Measurements from ENCODE around the gene ESYT2.

Gene ESYT2

DNA sequence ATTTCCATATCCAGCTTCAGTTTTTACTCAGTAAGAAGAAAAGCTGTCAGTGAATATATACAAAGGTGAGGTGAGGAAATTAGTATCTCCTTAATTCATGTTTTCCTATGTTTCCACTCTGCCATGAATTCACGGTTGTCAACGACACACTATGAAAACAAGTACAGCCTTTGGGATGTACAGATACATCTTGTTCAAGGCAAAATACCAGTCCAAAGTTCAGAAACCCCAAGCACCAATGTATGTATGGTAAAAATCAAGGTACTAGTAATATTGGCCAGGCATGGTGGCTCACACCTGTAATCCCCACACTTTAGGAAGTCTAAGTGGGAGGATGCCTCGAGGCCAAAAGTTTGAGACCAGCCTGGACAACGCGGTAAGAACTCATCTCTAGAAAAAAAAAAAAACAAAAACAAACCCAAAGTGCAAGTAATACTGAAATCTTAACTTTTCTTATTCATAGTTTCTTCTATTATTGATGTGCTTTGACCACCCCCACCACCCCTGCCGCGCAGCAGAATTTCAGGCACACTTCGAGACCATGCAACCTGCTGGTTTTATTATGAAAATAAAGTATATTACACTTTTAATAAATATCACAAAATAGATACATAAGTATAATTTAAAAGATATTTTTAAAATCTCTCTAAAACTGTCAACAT lies 3.5 kb downstream of the ESYT2 start:
- DNase-seq, result no peak

DNA sequence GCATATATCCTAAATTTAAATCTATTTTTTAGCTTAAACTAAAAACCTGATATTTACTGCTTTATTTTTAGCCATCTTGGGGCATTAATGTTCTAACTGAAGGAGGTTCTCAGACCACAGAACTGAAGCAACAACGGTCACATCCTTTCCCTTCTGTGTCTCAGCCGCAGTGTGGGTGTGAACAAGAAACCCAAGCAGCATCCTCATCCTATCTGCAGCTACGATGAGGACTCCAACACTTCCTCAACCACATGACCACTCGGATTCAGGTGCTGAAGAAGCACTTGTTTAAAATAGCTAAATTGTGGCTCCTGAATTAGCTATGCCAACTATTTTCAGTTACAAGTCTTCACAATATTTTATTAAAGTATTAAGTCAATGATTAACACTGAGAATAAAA lies 5.3 kb downstream of the ESYT2 start:
- no peak for DNase-seq

DNA sequence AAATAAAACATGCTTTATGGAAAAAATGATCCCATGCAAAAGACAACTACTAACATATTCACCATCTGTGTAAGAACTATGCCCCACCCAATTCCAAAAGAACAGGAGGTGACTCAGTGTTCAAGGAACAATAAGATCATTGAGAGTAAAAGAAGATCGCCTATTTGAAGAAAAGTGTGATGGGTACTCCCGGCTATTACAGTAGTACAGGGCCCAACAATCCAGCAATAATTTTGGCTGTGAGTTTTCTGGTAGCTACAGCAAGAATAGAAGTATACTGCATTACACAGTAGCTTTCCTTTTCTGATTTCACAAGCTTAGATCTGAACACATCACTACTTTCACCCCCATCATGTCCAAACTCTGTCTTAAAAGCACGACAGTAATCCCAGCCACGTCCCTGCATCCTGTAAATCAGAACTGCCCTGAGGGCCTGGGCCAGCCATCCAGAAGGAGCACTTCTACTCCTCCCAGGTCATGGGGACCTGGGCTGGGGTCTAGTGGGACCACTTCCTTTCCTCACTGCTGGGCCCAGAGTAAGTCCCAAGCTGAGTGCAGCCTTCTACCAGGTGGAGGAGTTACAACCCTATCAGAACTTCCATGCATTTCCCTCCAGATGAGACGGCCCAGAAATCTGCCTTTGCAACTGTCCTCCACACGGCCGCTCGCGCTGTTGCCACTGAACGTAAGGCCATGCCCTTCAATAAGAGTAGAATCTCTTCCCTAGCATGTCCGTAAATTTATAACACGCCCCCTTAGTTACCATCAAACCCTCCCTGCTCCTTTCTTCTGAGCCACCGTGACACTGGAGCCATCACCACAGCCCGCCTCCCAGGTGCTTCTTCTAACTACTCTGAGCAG lies 7.9 kb downstream of the ESYT2 start:
- no peak for DNase-seq

DNA sequence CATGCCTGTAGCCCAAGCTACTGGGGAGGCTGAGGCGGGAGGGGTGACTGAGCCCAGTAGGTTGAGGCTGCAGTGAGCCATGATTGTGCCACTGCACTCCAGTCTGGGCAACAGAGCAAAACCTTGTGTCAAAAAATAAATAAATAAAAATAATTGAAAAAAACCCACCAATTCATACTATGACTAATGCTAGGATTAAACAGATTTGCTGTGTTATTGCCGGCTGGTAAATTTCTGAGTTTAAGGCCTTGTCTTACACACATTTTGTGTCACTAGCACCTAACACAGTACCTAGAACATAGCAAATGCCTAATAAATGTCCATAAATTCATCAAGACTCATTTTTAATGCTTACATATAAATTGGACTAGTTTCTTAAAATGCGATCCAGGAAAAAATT lies 8.7 kb downstream of the ESYT2 start:
- no peak for DNase-seq

DNA sequence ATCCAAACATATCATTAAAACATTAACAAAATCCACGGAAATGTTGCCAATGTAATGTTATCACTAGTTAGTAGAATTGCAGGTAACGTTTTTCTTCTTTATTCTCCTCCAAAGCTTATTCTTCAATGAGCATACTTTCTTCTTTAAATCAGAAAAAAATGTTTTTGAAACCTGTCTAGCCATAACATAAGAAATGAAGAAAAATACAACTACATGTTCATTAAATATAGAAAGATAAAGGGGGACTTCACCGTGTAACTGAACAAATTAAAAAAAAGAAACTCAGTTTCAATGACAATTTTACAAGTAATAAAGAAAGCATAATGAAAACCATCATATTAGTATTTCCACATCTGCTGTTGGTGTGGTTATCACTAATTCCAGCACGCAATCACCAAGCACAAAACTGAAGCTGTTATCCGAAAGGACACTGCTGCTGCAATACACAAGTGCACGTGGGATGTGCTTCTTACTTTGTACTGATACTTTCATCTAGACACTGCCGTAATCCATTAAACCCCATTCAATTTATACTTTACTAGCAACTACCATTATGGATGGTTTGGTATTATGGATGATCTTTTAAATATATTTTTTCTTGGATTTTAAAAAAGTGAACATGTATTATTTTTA lies 9.6 kb downstream of the ESYT2 start:
- no peak for DNase-seq

DNA sequence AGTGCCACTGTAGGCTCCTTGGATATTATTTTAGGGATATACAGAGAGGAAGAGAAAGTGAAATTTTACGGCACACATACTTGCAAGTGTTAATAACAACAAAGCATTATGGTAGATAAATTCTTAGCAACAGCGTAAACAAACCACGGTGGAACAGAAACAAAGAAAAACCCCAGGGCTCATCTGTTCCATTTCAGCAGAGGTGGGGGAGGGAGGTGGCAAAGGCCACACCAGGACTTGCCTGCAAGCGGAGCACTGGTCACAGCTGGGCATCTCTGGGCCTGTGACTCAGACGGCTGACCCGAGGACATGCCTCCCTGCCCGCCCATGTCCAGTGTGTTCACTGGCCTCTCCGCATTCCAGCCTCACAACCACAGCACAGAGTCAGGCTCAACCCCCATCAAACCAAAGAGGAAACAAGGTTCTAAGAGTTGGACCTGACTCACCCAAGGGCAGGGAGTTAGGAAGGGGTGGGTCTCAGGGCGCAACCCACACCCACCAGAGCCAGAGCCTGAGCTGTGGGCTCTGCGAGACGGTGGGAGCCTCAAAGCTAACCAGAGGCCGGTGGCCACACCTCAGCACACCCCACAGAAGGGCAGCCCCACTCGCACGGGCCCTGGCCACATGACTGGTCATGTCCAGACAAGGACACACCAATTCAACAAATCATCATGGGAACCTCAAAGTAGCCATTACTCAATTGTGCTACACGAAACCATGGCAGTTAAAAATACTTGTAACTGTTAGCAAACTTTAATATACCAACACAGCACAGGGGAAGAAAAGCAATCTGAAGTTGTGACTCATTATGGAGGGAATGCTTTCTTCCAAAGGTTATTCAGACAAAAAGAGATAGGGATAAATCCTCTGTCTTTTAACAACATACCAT lies 10.7 kb downstream of the ESYT2 start:
- DNase-seq, result peak; percentile 26

DNA sequence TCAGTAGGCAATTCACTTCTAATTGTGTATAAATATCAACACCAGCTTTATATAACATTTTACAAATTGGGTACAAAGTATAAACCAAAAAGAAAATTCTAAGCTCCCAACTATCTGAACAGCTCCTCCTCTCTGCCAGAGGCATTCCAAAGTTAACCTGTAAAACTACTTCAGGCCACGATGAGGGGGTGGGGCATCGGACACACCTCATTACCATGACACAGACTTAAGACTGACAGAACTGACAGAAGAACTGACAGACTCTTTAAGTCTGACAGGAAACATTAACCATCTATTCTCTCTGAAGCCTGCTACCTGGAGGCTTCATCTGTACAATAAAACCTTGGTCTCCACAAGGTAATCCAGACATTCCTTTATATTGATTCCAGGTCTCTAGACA lies 12.3 kb downstream of the ESYT2 start:
- no peak for DNase-seq

DNA sequence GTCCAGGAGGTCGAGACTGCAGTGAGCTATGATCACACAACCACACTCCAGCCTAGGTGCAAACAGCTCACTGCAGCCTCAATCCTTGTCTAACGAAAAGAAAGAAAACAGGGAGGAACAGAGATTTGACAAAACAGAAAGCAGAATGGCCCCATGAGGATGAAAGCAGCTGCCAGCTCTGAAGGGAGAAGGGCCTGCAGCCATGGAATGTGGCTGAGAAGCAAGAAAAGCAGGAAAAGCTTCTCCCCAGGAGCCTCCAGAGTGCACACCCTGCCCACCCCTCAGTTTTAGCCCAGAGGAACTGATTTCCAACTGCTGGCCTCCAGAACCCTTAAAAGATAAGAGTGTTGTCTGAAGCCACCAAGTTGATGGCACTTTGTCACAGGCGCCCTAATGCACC lies 13.0 kb downstream of the ESYT2 start:
- DNase-seq, result no peak

DNA sequence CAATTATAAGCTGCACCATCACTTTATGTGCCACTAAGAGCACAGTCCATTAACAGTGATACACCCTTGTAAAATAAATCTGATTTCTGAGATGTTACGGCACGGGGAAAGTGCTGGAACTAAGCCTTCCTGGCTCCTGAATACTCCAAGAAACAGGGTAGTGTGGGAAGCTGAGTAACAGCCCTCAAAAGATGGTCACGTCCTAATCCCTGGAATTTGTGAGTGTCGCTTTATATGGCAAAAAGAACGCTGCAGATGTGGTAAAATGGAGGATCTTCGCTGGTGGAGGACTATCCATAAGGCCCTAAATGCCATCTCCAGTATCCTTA lies 13.5 kb downstream of the ESYT2 start:
- no peak for DNase-seq

DNA sequence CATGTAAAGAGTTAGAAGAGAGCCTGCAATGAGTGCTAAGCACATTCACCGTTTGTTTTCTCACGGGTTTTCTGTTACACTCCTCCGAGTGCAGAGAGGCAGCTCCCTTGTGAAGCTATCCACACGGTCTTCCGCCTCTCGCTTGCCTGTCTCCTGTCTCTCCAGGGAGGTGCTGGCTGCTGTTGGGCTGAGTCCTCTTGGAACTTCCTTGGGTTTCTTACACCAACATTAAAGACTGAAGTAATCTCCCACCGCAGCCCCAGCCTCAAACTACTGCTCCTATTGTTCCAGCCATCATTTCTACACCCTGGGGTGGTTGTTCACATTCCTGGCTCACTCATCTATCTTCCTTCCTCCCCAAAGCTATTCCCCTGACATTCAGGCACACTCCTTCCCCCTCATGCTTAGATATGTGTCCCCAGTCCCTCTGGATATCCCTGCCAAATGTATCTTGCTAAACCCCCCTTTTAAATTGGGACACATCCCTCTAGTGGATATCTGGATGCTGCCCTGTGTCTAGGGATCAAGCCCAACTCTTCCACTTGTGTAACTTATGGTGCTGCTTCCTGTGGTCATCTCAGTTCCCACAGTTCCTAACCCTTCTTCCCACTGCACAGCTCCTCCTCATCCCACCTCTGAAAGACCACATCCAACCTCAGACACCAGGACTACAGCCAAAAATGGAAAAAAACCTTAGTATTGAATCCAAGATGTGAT lies 14.1 kb downstream of the ESYT2 start:
- no peak for DNase-seq

DNA sequence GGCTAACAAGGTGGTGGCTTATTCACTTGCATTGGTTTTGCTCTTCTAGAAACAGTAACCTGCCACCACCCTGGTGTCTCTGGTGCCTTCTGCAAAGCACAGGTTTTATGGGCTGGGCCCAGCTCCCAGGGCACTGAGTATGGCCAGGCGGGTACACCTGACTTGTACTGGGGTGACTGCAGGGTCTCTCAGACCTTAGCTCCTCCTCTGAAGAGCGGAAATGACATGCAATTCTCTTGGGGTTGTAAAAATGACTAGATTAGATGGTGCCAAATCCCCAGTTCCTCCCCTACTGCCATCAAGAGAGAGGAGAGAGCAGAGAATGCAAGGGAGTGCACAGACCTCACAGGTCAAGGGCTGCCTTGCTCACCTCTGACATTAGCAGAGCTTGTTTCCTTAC lies 14.7 kb downstream of the ESYT2 start:
- no peak for DNase-seq

DNA sequence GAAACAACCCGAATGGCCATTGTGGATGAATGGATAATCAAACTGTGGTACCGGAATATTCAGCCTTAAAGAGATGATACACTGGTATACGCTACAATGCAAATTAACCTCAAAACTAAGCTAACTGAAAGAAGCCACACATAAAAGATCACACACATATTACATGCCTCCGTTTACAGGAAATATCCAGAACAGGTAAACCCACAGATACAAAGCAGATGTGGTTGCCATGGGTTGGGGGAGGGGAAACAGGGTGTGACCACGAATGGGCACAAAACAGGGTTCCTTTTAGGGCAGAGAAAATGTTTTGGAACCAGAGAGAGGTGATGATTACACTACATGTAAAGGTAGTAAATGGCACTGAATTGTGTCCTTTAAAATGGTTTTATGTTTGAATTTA lies 16.6 kb downstream of the ESYT2 start:
- DNase-seq, result no peak

DNA sequence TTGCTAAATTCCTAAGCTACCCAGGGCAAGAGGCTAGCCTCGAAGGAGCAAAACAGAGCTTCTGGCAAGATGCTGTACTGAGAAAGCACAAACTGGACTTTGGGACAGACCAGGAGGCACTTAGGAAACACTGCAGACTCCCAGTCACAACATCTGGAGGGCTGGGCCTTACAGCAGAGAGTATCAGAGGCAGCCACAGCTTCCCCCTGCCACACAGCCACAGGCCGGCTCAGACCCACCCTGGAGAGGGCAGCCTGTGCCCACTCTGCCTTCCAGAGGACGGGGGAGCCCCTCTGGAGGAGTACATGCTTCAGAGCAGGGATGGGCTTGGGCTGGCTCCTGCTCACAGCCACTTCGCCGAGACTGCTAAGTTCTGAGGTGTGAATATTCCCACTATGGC lies 17.4 kb downstream of the ESYT2 start:
- DNase-seq, result no peak

DNA sequence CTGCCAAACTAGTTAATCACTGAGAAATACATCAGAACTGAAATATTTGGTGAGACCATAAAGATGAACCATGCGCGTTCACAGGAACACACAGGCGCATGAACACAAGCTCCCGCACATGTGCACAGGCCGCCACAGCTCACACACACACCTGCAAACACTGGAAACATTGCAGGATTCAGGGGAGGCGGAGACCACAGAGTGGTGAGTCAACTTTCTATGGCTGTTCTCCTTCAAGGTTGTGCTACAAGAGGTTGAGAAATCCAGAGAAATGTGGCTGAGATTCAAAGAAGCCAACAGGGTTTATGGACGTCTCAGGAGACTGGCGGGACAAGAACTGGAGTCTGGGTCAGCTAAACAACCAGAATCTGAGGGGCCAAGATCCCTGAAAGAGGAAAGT lies 17.8 kb downstream of the ESYT2 start:
- DNase-seq, result no peak

DNA sequence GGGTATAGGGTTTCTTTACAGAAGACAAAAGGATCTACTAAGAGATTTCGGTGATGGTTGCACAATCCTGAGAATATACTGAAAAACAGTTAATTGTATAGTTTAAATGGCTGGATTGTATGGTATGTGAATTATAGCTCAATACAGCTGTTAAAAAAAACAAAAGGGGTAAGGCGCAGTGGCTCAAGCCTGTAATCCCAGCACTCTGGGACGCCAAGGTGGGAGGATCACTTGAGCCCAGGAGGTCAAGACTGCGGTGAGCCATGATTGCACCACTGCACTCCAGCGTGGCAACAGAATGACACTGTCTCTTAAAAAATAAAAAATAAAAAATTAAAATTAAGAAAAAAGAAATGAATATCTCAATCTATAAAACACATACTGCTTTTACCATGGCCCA lies 18.5 kb downstream of the ESYT2 start:
- DNase-seq, result no peak

DNA sequence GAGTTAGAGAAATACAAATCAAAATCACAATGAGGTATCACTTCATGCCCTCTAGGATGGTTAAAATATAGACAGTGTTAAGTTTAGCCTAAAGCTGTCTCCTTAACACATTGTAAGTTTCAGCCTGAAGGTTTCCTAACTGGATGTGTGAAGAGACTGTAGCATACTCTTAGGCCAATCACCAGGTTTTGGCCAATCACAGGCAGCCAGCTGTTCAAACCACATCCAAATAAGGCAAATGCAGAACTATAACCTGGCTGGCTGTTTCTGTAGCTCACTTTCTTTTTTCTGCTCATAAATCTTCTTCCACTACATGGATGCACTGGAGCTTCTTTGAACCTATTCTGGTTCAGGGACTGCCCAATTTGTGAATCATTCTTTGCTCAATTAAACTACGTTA lies 19.7 kb downstream of the ESYT2 start:
- DNase-seq, result no peak

DNA sequence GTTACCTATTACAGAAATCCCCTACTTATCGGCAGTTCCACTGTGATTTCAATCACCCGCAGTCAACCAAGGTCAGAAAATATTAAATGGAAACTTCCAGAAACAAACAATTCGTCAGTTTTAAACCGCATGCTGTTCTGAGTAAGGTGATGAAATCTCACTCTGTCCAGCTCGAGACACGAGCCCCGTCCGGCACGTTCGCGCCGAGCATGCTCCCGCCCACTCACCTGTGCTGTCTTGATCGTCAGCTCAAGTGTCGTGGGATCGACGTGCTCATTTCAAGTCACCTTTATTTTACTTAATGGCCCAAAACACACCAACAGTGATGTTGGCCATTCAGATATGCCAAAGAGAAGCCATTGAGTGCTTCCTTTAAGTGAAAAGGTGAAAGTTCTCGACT lies 21.2 kb downstream of the ESYT2 start:
- no peak for DNase-seq

DNA sequence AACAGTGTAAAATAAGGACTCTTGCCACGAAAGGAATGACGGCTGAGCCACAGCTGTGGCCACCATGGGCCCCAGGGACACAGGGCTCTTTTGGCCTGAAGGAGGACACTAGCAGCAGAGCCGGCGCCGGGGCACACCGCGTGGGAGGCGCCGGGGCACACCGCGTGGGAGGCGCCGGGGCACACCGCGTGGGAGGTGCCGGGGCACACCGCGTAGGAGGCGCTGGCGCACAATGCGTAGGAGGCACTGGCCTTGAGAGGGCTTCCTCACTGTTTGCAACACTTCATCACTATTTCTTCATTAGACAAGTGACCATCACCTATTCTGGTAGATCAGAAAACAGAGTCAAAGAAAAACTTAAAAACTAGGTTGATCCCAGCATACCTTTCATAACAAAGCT lies 23.4 kb downstream of the ESYT2 start:
- no peak for DNase-seq

DNA sequence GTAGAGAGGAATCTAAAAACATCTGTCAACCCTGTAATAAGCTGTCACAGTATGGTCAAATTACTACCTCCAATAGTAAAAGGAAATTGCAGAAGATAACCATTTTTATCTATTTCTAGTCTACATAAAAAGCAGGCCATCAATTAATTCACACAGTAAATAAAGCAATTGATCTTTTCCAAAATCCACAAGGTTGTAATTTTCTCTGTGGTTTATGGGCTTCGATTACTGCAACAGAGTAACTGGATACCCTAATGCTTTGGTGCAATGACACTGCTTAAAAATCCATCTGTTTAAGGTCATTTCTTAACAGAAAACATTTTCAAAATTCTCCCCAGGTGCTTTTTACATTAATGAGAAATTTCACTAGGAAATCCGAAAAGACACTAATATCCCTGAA lies 23.9 kb downstream of the ESYT2 start:
- no peak for DNase-seq

DNA sequence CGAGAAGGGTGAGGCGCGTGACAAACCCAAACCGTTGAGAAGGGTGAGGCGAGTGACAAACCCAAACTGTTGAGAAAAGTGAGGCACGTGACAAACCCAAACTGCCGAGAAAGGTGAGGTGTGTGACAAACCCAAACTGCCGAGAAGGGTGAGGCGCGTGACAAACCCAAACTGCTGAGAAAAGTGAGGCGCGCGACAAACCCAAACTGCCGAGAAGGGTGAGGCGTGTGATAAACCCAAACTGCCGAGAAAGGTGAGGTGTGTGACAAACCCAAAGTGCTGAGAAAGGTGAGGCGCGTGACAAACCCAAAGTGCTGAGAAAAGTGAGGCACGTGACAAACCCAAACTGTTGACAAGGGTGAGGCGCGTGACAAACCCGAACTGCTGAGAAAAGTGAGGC lies 25.0 kb downstream of the ESYT2 start:
- no peak for DNase-seq

DNA sequence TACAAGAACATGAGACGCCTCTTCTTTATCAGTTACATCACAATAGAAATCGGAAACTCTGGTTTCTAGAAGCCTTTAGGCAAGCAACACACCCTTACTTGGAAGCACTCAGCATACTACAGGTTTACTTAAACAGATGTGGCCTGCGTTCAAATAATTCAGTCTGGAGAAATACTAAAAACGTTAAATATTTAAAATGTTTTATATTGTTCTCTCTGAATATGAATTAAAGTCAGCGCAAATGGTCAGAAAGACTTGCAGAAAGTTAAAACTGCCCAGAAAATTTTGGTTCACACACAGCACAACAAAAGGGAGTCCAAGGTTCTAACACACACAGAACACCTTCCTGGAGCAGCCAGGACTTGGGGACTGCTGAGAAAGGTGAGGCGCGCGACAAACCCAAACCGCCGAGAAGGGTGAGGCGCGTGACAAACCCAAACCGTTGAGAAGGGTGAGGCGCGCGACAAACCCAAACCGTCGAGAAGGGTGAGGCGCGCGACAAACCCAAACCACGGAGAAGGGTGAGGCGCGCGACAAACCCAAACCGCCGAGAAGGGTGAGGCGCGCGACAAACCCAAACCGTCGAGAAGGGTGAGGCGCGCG lies 25.8 kb downstream of the ESYT2 start:
- no peak for DNase-seq
